Neural cell (in vitro differentiated cells): ENCODE data around the gene DCTD.

Experiments
- CTCF ChIP-seq: fragments of 450-650 bp; IDR thresholded peaks from 2 replicates; pipeline ENCODE4 v1.5.1; 2014; ENCODE audit warnings: antibody characterized with exemption, mild to moderate bottlenecking, moderate library complexity; ENCODE audit not compliant: poor library complexity, severe bottlenecking
- EP300 ChIP-seq: fragments of 450-650 bp; conservative IDR thresholded peaks from 2 replicates; pipeline ENCODE4 v1.6.1; 2014; ENCODE audit warnings: antibody characterized with exemption, mild to moderate bottlenecking, moderate library complexity; ENCODE audit not compliant: poor library complexity, severe bottlenecking
- EZH2 ChIP-seq: fragments of 200-600, 300-800 bp; shearing (Covaris generic), sonication (generic); IDR thresholded peaks from 2 replicates; pipeline ENCODE4 v1.6.1; 2014; ENCODE audit warnings: antibody characterized with exemption, low read length, borderline replicate concordance, mild to moderate bottlenecking; ENCODE audit not compliant: insufficient read depth, poor library complexity, severe bottlenecking
- POLR2AphosphoS5 ChIP-seq: IDR thresholded peaks from 2 replicates; pipeline ENCODE4 v1.6.1; 2012
- RAD21 ChIP-seq: fragments of 450-650 bp; conservative IDR thresholded peaks from 2 replicates; pipeline ENCODE4 v1.6.1; 2014; ENCODE audit warnings: antibody characterized with exemption, mild to moderate bottlenecking, moderate library complexity
- REST ChIP-seq: IDR thresholded peaks from 2 replicates; pipeline ENCODE4 v1.6.1; 2012; ENCODE audit warnings: borderline replicate concordance
- SMC3 ChIP-seq: fragments of 450-650 bp; conservative IDR thresholded peaks from 2 replicates; pipeline ENCODE4 v1.6.1; 2014; ENCODE audit warnings: antibody characterized with exemption, mild to moderate bottlenecking, moderate library complexity; ENCODE audit not compliant: poor library complexity
- TAF1 ChIP-seq: IDR thresholded peaks from 2 replicates; pipeline ENCODE4 v1.6.1; 2012; ENCODE audit warnings: low read depth

- TF ChIP-seq EZH2 (no peak), RAD21 (no peak), CTCF (no peak), EP300 (no peak), TAF1 (no peak), SMC3 (no peak), POLR2AphosphoS5 (no peak), REST (no peak)
These were observed 57.5 kb downstream of the DCTD start for GRCh38 chr4:182859730-182860129.
